Muscle of back (tissue), 11 donors: Measurements from ENCODE around the gene SDF4. TPM values are rescaled to one million over a fixed set of nuclear protein-coding genes. Genes with fewer than 3 reads are reported as not detected.
A peak's percentile ranks its signal among the peaks of the same experiment; 100 is the strongest.

Experiments
- DNase-seq, 3 donors: peaks; one replicate each; pipeline versions ENCODE4 v3.0.0 to v3.0.0-alpha.2; 2013
- polyA plus RNA-seq, 10 donors: library from polyadenylated mRNA; unstranded; fragments of 120-200 nt; gene quantifications; one replicate each; pipeline ENCODE4 v1.2.1, GENCODE V29; 2013; ENCODE audit not compliant: insufficient read length in 10 of 10

The SDF4 gene
- polyA plus RNA-seq, 10 donors, result 73.5 to 121 (median 88.5) TPM

GRCh38 chr1:1243266-1243660 lies 11.5 kb upstream of the SDF4 start:
- DNase-seq, result no peak

GRCh38 chr1:1242461-1243265 lies 10.9 kb upstream of the SDF4 start:
- no peak for DNase-seq

GRCh38 chr1:1241588-1242219 lies 9.9 kb upstream of the SDF4 start:
- no peak for DNase-seq

GRCh38 chr1:1240822-1241587 lies 9.2 kb upstream of the SDF4 start:
- DNase-seq, result no peak

GRCh38 chr1:1240348-1240732 lies 8.5 kb upstream of the SDF4 start:
- DNase-seq, result no peak

- no peak for DNase-seq
Measured at GRCh38 chr1:1239614-1240347, 8.0 kb upstream of the SDF4 start.

GRCh38 chr1:1239227-1239613 lies 7.4 kb upstream of the SDF4 start:
- DNase-seq, result no peak

GRCh38 chr1:1238702-1239178 lies 6.9 kb upstream of the SDF4 start:
- no peak for DNase-seq

GRCh38 chr1:1237874-1238701 lies 6.3 kb upstream of the SDF4 start:
- no peak for DNase-seq

GRCh38 chr1:1236945-1237873 lies 5.4 kb upstream of the SDF4 start:
- DNase-seq, result peak in 1 of 3 donors; percentile 45

- peak in 1 of 3 donors; percentile 51 for DNase-seq
Measured at GRCh38 chr1:1236176-1236763, 4.5 kb upstream of the SDF4 start.

GRCh38 chr1:1235016-1235744 lies 3.4 kb upstream of the SDF4 start:
- no peak for DNase-seq

- DNase-seq, result no peak
Measured at GRCh38 chr1:1234180-1234808, 2.5 kb upstream of the SDF4 start.

GRCh38 chr1:1233567-1233892 lies 1.7 kb upstream of the SDF4 start:
- no peak for DNase-seq

- DNase-seq, result no peak
Measured at GRCh38 chr1:1232796-1233566, 1.2 kb upstream of the SDF4 start.

GRCh38 chr1:1232208-1232795 lies 501 bp upstream of the SDF4 start, which contains the start of gene B3GALT6:
TSS of gene B3GALT6 (plus strand) at chr1:1232237. CDS start at chr1:1232279, 42 bp downstream.
- DNase-seq, result peak in 1 of 3 donors; percentile 37
